Astrocyte (in vitro differentiated cells and primary cell): Measurements from ENCODE around the gene SDK1. TPM values are rescaled to one million over a fixed set of nuclear protein-coding genes. Genes with fewer than 3 reads are reported as not detected.

Experiments
- DNase-seq: peaks from one replicate; pipeline ENCODE4 v3.0.0-alpha.2; 2010; ENCODE audit warnings: low read depth
- FAIRE-seq: peaks from 2 replicates; lab custom pipeline; 2011; peaks lifted over from hg19 to GRCh38; lab: Jason Lieb, UNC
- H2AFZ ChIP-seq: 2 replicates; pipeline ENCODE4 v1.6.0; 2012; ENCODE audit warnings: low read depth, low read length, inconsistent platforms
- H3K27ac ChIP-seq: 2 replicates; pipeline ENCODE4 v1.5.1; 2011; ENCODE audit warnings: low read depth, low read length, inconsistent platforms
- H3K27me3 ChIP-seq: 2 replicates; pipeline ENCODE4 v1.6.0; 2011; ENCODE audit warnings: low read length, inconsistent platforms; ENCODE audit not compliant: insufficient read depth
- H3K36me3 ChIP-seq: 2 replicates; pipeline ENCODE4 v1.5.1; 2011; ENCODE audit warnings: low read length, inconsistent platforms; ENCODE audit not compliant: insufficient read depth
- H3K4me1 ChIP-seq: 2 replicates; pipeline ENCODE4 v1.5.1; 2011; ENCODE audit warnings: low read length, inconsistent platforms; ENCODE audit not compliant: insufficient read depth
- H3K4me2 ChIP-seq: 2 replicates; pipeline ENCODE4 v1.6.0; 2012; ENCODE audit warnings: low read length, inconsistent platforms
- H3K4me3 ChIP-seq: 2 replicates; pipeline ENCODE4 v1.5.1; 2011; ENCODE audit warnings: low read depth, mild to moderate bottlenecking, low read length, inconsistent platforms; ENCODE audit not compliant: insufficient read depth
- H3K79me2 ChIP-seq: 2 replicates; pipeline ENCODE4 v1.6.0; 2012; ENCODE audit warnings: mild to moderate bottlenecking, low read length, inconsistent platforms; ENCODE audit not compliant: insufficient read depth
- H3K9ac ChIP-seq: 2 replicates; pipeline ENCODE4 v1.6.0; 2012; ENCODE audit warnings: mild to moderate bottlenecking, low read length, inconsistent platforms
- H3K9me3 ChIP-seq: 2 replicates; pipeline ENCODE4 v1.5.1; 2012; ENCODE audit warnings: low read depth, mild to moderate bottlenecking, low read length, inconsistent platforms; ENCODE audit not compliant: insufficient read depth
- H4K20me1 ChIP-seq: 2 replicates; pipeline ENCODE4 v1.6.0; 2012; ENCODE audit warnings: low read length, inconsistent platforms; ENCODE audit not compliant: insufficient read depth
- H3K27ac Mint-ChIP-seq: one replicate; pipeline ENCODE4 v1.8.0; 2021; ENCODE audit warnings: mild to moderate bottlenecking, mixed read lengths; ENCODE audit not compliant: unreplicated experiment
- H3K27me3 Mint-ChIP-seq: one replicate; pipeline ENCODE4 v1.8.0; 2021; ENCODE audit warnings: low read depth, mixed read lengths; ENCODE audit not compliant: unreplicated experiment
- H3K36me3 Mint-ChIP-seq: one replicate; pipeline ENCODE4 v1.8.0; 2021; ENCODE audit warnings: low read depth, mixed read lengths; ENCODE audit not compliant: unreplicated experiment
- H3K4me1 Mint-ChIP-seq: one replicate; pipeline ENCODE4 v1.8.0; 2021; ENCODE audit warnings: low read depth, mixed read lengths; ENCODE audit not compliant: unreplicated experiment
- H3K4me3 Mint-ChIP-seq: one replicate; pipeline ENCODE4 v1.8.0; 2021; ENCODE audit warnings: mild to moderate bottlenecking, moderate library complexity, mixed read lengths; ENCODE audit not compliant: unreplicated experiment
- H3K9me3 Mint-ChIP-seq: one replicate; pipeline ENCODE4 v1.8.0; 2021; ENCODE audit warnings: mild to moderate bottlenecking, mixed read lengths; ENCODE audit not compliant: unreplicated experiment
- CTCF ChIP-seq: IDR thresholded peaks from 2 replicates; pipeline ENCODE4 v1.5.1; 2011; ENCODE audit warnings: low read depth, mild to moderate bottlenecking, inconsistent platforms, low read length, moderate library complexity; ENCODE audit not compliant: insufficient read depth
- EZH2 ChIP-seq: IDR thresholded peaks from 2 replicates; pipeline ENCODE4 v1.6.1; 2012; ENCODE audit warnings: mild to moderate bottlenecking, low read length, inconsistent platforms; ENCODE audit not compliant: insufficient read depth
- total RNA-seq: library from RNA; stranded (reverse); gene quantifications from 2 replicates; pipeline ENCODE4 v1.2.1, GENCODE V29; 2021

Gene SDK1
- total RNA-seq, 1 donor from 2014 or later: 4.2 TPM

- H3K27ac Mint-ChIP-seq: no peak overlapping the region
- DNase-seq (no peak), FAIRE-seq (no peak)
- no peak overlapping the region for H3K4me3 Mint-ChIP-seq
- peaks cover 3% of the 10 kb centered on the region for H3K4me1 ChIP-seq
- H3K27ac ChIP-seq: no peak overlapping the region
- no peaks in the 10 kb centered on the region for H3K9me3 ChIP-seq
- H3K36me3 ChIP-seq: no peaks in the 10 kb centered on the region
- H3K79me2 ChIP-seq: no peaks in the 10 kb centered on the region
- H3K4me2 ChIP-seq: no peak overlapping the region
- no peaks in the 10 kb centered on the region for H3K9me3 Mint-ChIP-seq
- H3K9ac ChIP-seq: no peak overlapping the region
- peaks cover 5% of the 10 kb centered on the region for H3K4me1 Mint-ChIP-seq
- no peaks in the 10 kb centered on the region for H4K20me1 ChIP-seq
- TF ChIP-seq EZH2 (no peak), CTCF (no peak)
- H3K27me3 ChIP-seq: no peaks in the 10 kb centered on the region
- H2AFZ ChIP-seq: no peak overlapping the region
- no peak overlapping the region for H3K4me3 ChIP-seq
- peaks cover 2% of the 10 kb centered on the region for H3K36me3 Mint-ChIP-seq
- H3K27me3 Mint-ChIP-seq: no peaks in the 10 kb centered on the region
Observed at GRCh38 chr7:3549601-3550000, 248.5 kb downstream of the SDK1 start.

- peaks cover 3% of the 10 kb centered on the region for H3K4me1 ChIP-seq
- Mint-ChIP-seq H3K27me3 (no peaks in the 10 kb centered on the region), H3K36me3 (no peaks in the 10 kb centered on the region), H3K4me1 (peaks cover 5% of the 10 kb centered on the region), H3K27ac (no peak overlapping the region), H3K9me3 (peaks cover 3% of the 10 kb centered on the region), H3K4me3 (no peak overlapping the region)
- no peak overlapping the region for H3K4me2 ChIP-seq
- H3K9ac ChIP-seq: no peak overlapping the region
- DNase-seq (no peak), FAIRE-seq (no peak)
- TF ChIP-seq CTCF (no peak), EZH2 (no peak)
- H3K27me3 ChIP-seq: no peaks in the 10 kb centered on the region
- no peaks in the 10 kb centered on the region for H4K20me1 ChIP-seq
- H3K79me2 ChIP-seq: no peaks in the 10 kb centered on the region
- no peaks in the 10 kb centered on the region for H3K9me3 ChIP-seq
- no peak overlapping the region for H2AFZ ChIP-seq
- no peak overlapping the region for H3K27ac ChIP-seq
- no peak overlapping the region for H3K4me3 ChIP-seq
- no peaks in the 10 kb centered on the region for H3K36me3 ChIP-seq
Observed at GRCh38 chr7:3551536-3551935, 250.5 kb downstream of the SDK1 start.

GRCh38 chr7:3552499-3552898, 251.4 kb downstream of the SDK1 start:
- H3K4me1 Mint-ChIP-seq: peaks cover 5% of the 10 kb centered on the region
- H3K9me3 Mint-ChIP-seq: peaks cover 3% of the 10 kb centered on the region
- H3K36me3 Mint-ChIP-seq: no peaks in the 10 kb centered on the region
- Histone ChIP-seq H3K4me2 (peak overlapping the region; percentile 23), H3K79me2 (no peaks in the 10 kb centered on the region), H3K27me3 (no peaks in the 10 kb centered on the region), H3K4me1 (peaks cover 3% of the 10 kb centered on the region), H3K36me3 (no peaks in the 10 kb centered on the region), H3K27ac (no peak overlapping the region), H2AFZ (no peak overlapping the region), H3K4me3 (no peak overlapping the region), H3K9ac (no peak overlapping the region), H4K20me1 (no peaks in the 10 kb centered on the region), H3K9me3 (no peaks in the 10 kb centered on the region)
- H3K27me3 Mint-ChIP-seq: no peaks in the 10 kb centered on the region
- H3K27ac Mint-ChIP-seq: no peak overlapping the region
- TF ChIP-seq EZH2 (no peak), CTCF (no peak)
- DNase-seq (peak; percentile 70), FAIRE-seq (no peak)
- no peak overlapping the region for H3K4me3 Mint-ChIP-seq
